SK-N-SH (cell line): ENCODE data around the gene OGDHL. TPM values are rescaled to one million over a fixed set of nuclear protein-coding genes. Genes with fewer than 3 reads are reported as not detected.

Source experiments
- CTCF ChIA-PET: fragments of 300-600, 350-600 bp; formaldehyde crosslinking; extraction: SDS; loops from one replicate; lab custom pipeline; 2021; lab: Yijun Ruan, JAX
- POLR2A ChIA-PET: fragments of 350-600 bp; sonication (Branson Sonifier 250); formaldehyde crosslinking; extraction: SDS; loops from one replicate; lab custom pipeline; 2020; ENCODE audit warnings: antibody characterized with exemption, inconsistent platforms; lab: Yijun Ruan, JAX
- DNase-seq: peaks from one replicate; pipeline ENCODE4 v3.0.0; 2012
- H2AFZ ChIP-seq: fragments of 200-600 bp; sonication (generic); 2 replicates; pipeline ENCODE4 v1.8.1; 2016; ENCODE audit warnings: antibody characterized with exemption, mild to moderate bottlenecking, low read depth
- H3F3A ChIP-seq: fragments of 200-600 bp; sonication (generic); replicated peaks from 2 replicates; pipeline ENCODE3; 2016; ENCODE audit warnings: antibody characterized with exemption, mild to moderate bottlenecking; ENCODE audit not compliant: insufficient read depth
- H3K27ac ChIP-seq, 2 experiments: fragments of 200-500 bp in 1 of 2; fragments of 200-600 bp in 1 of 2; sonication (Bioruptor generic) in 1 of 2; sonication (generic), shearing (Covaris generic) in 1 of 2; 2 replicates each; pipeline versions ENCODE4 v1.5.1 to v1.6.1; 2014 to 2016; ENCODE audit warnings: low read depth in 2 of 2, inconsistent platforms in 1 of 2, low read length in 1 of 2, mild to moderate bottlenecking in 1 of 2, mixed read lengths in 1 of 2
- H3K27me3 ChIP-seq: fragments of 200-600 bp; sonication (generic), shearing (Covaris generic); 2 replicates; pipeline ENCODE4 v1.6.1; 2016; ENCODE audit warnings: mixed run types; ENCODE audit not compliant: insufficient read depth
- H3K36me3 ChIP-seq, 2 experiments: fragments of 200-500 bp in 1 of 2; fragments of 200-600 bp in 1 of 2; sonication (Bioruptor generic) in 1 of 2; sonication (generic) in 1 of 2; replicated peaks in 1 of 2; 2 replicates each; pipeline versions ENCODE3 to v1.5.1; 2014 to 2016; ENCODE audit warnings: low read length in 1 of 2, mild to moderate bottlenecking in 1 of 2; ENCODE audit not compliant: insufficient read depth in 2 of 2, control insufficient read depth in 1 of 2
- H3K4me1 ChIP-seq, 2 experiments: fragments of 200-500 bp in 1 of 2; fragments of 200-600 bp in 1 of 2; sonication (Bioruptor generic) in 1 of 2; sonication (generic), shearing (Covaris generic) in 1 of 2; 2 replicates each; pipeline versions ENCODE4 v1.5.1 to v1.6.1; 2014 to 2016; ENCODE audit warnings: low read depth in 1 of 2, low read length in 1 of 2, mixed run types in 1 of 2; ENCODE audit not compliant: insufficient read depth in 2 of 2, control insufficient read depth in 1 of 2
- H3K4me2 ChIP-seq: fragments of 200-600 bp; sonication (generic), shearing (Covaris generic); 2 replicates; pipeline ENCODE4 v1.6.1; 2017; ENCODE audit warnings: mixed run types
- H3K4me3 ChIP-seq, 2 experiments: fragments of 200-500 bp in 1 of 2; fragments of 200-600 bp in 1 of 2; sonication (Bioruptor generic) in 1 of 2; sonication (generic), shearing (Covaris generic) in 1 of 2; 2 replicates each; pipeline versions ENCODE4 v1.5.1 to v1.8.1; 2014 to 2016; ENCODE audit warnings: low read depth in 2 of 2, inconsistent platforms in 1 of 2, low read length in 1 of 2, mild to moderate bottlenecking in 1 of 2, mixed read lengths in 1 of 2, moderate library complexity in 1 of 2
- H3K79me2 ChIP-seq: fragments of 200-600 bp; sonication (generic); 2 replicates; pipeline ENCODE4 v1.8.1; 2017; ENCODE audit warnings: mild to moderate bottlenecking; ENCODE audit not compliant: insufficient read depth
- H3K9ac ChIP-seq: fragments of 200-600 bp; sonication (generic); 2 replicates; pipeline ENCODE4 v1.6.1; 2017; ENCODE audit warnings: mixed run types
- H3K9me2 ChIP-seq: fragments of 200-600 bp; sonication (generic); 2 replicates; pipeline ENCODE4 v1.6.1; 2017; ENCODE audit warnings: mixed run types
- H3K9me3 ChIP-seq: fragments of 200-600 bp; sonication (generic); 2 replicates; pipeline ENCODE4 v1.6.1; 2017; ENCODE audit warnings: mixed run types, mild to moderate bottlenecking, moderate library complexity
- H4K20me1 ChIP-seq: fragments of 200-600 bp; sonication (generic); 2 replicates; pipeline ENCODE4 v1.6.1; 2017; ENCODE audit warnings: mild to moderate bottlenecking, mixed run types; ENCODE audit not compliant: insufficient read depth
- ELF1 ChIP-seq: IDR thresholded peaks from 2 replicates; pipeline ENCODE4 v1.4.0; 2012
- EZH2phosphoT487 ChIP-seq: fragments of 200-600 bp; sonication (generic); IDR thresholded peaks from 2 replicates; pipeline ENCODE4 v1.6.1; 2017; ENCODE audit warnings: low read depth, mixed run types, mild to moderate bottlenecking, antibody characterized with exemption, moderate library complexity, borderline replicate concordance
- FOXJ3 ChIP-seq: sonication (generic); formaldehyde crosslinking; IDR thresholded peaks from 2 replicates; pipeline ENCODE4 v1.5.1; 2020; ENCODE audit warnings: mild to moderate bottlenecking, missing genetic modification reagents
- GABPA ChIP-seq: IDR thresholded peaks from 2 replicates; pipeline ENCODE4 v1.4.0; 2012; ENCODE audit warnings: low read depth, mild to moderate bottlenecking
- GATA2 ChIP-seq: sonication (generic); formaldehyde crosslinking; IDR thresholded peaks from 2 replicates; pipeline ENCODE4 v1.5.0; 2020; ENCODE audit warnings: mild to moderate bottlenecking, missing genetic modification reagents
- JUND ChIP-seq: IDR thresholded peaks from 2 replicates; pipeline ENCODE4 v1.4.0; 2012
- MEF2A ChIP-seq: IDR thresholded peaks from 2 replicates; pipeline ENCODE4 v1.4.0; 2012; ENCODE audit warnings: low read depth, borderline replicate concordance
- NFIC ChIP-seq: IDR thresholded peaks from 2 replicates; pipeline ENCODE4 v1.4.0; 2012; ENCODE audit warnings: borderline replicate concordance
- POLR2AphosphoS5 ChIP-seq: IDR thresholded peaks from 2 replicates; pipeline ENCODE4 v1.6.1; 2012; ENCODE audit warnings: low read depth, low read length
- RCOR1 ChIP-seq: fragments of 150-350 bp; IDR thresholded peaks from 2 replicates; pipeline ENCODE4 v1.6.1; 2017; ENCODE audit warnings: antibody characterized with exemption, low read length
- REST ChIP-seq: IDR thresholded peaks from 2 replicates; pipeline ENCODE4 v1.6.1; 2012; ENCODE audit warnings: mild to moderate bottlenecking, low read depth, low read length, moderate library complexity
- SMC3 ChIP-seq: IDR thresholded peaks from 2 replicates; pipeline ENCODE4 v1.6.1; 2012; ENCODE audit warnings: low read depth, low read length, improper control_type of control experiment
- TAF1 ChIP-seq: IDR thresholded peaks from 2 replicates; pipeline ENCODE4 v1.6.1; 2012; ENCODE audit warnings: low read depth, mild to moderate bottlenecking, low read length, moderate library complexity, borderline replicate concordance
- TCF12 ChIP-seq: IDR thresholded peaks from 2 replicates; pipeline ENCODE4 v1.4.0; 2012
- USF2 ChIP-seq: fragments of 150-350 bp; IDR thresholded peaks from 2 replicates; pipeline ENCODE4 v1.6.1; 2017; ENCODE audit warnings: antibody characterized with exemption, low read length, low read depth, borderline replicate concordance
- YY1 ChIP-seq: IDR thresholded peaks from 2 replicates; pipeline ENCODE4 v1.4.0; 2012; ENCODE audit warnings: low read depth, mild to moderate bottlenecking
- WGBS: methylation state at CpG from one replicate; pipeline ENCODE4 v1.1.6; 2017; ENCODE audit warnings: low lambda C conversion rate; 5-methylcytosine and 5-hydroxymethylcytosine counted together
- polyA plus RNA-seq, 3 experiments: library from polyadenylated mRNA; depleted of rRNA; stranded (reverse); fragments of >200 nt; gene quantifications; 2 replicates each; pipeline ENCODE4 v1.2.3, GENCODE V29; 2012
- TF ChIP-seq, protein P1 (sequence below): fragments of 200-600 bp; sonication (generic); IDR thresholded peaks from 2 replicates; pipeline ENCODE4 v1.6.1; 2017; ENCODE audit warnings: antibody characterized with exemption, mild to moderate bottlenecking, moderate library complexity
- TF ChIP-seq, protein P2 (sequence below): fragments of 150-350 bp; IDR thresholded peaks from 2 replicates; pipeline ENCODE4 v1.6.1; 2016; ENCODE audit warnings: mild to moderate bottlenecking, low read depth, low read length

Gene OGDHL
- polyA plus RNA-seq, 1 of the 3 experiments (the other 2 are of a cell fraction): 25.4 TPM

- ChIA-PET POLR2A (no interaction called here), CTCF (no interaction called here)
- no peak overlapping the region for H3K27ac ChIP-seq
- WGBS: 68% methylated on average over 3 of the region's 7 CpGs
- H3K4me1 ChIP-seq: no peaks in the 10 kb centered on the region
- H3K9me3 ChIP-seq: no peaks in the 10 kb centered on the region
- no peaks in the 10 kb centered on the region for H3K36me3 ChIP-seq
- no peaks in the 10 kb centered on the region for H3K79me2 ChIP-seq
- no peaks in the 10 kb centered on the region for H3K9me2 ChIP-seq
- no peak overlapping the region for H2AFZ ChIP-seq
- DNase-seq: no peak
- no peak overlapping the region for H3K4me3 ChIP-seq
- no peaks in the 10 kb centered on the region for H3F3A ChIP-seq
- no peak overlapping the region for H3K9ac ChIP-seq
- no peaks in the 10 kb centered on the region for H4K20me1 ChIP-seq
- no peak overlapping the region for H3K4me2 ChIP-seq
- H3K27me3 ChIP-seq: no peaks in the 10 kb centered on the region; the same call in 1 of the 2 replicates
- TF ChIP-seq POLR2AphosphoS5 (no peak), EZH2phosphoT487 (no peak), RCOR1 (no peak), USF2 (no peak), ELF1 (no peak), TCF12 (no peak), NFIC (no peak), SMC3 (no peak), GABPA (no peak), JUND (no peak), FOXJ3 (CRISPR knock-in tag) (no peak), REST (no peak), YY1 (no peak), GATA2 (CRISPR knock-in tag) (no peak), MEF2A (no peak), TAF1 (no peak)
- TF ChIP-seq, protein P1, sequence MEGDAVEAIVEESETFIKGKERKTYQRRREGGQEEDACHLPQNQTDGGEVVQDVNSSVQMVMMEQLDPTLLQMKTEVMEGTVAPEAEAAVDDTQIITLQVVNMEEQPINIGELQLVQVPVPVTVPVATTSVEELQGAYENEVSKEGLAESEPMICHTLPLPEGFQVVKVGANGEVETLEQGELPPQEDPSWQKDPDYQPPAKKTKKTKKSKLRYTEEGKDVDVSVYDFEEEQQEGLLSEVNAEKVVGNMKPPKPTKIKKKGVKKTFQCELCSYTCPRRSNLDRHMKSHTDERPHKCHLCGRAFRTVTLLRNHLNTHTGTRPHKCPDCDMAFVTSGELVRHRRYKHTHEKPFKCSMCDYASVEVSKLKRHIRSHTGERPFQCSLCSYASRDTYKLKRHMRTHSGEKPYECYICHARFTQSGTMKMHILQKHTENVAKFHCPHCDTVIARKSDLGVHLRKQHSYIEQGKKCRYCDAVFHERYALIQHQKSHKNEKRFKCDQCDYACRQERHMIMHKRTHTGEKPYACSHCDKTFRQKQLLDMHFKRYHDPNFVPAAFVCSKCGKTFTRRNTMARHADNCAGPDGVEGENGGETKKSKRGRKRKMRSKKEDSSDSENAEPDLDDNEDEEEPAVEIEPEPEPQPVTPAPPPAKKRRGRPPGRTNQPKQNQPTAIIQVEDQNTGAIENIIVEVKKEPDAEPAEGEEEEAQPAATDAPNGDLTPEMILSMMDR: no peak
- TF ChIP-seq, protein P2, sequence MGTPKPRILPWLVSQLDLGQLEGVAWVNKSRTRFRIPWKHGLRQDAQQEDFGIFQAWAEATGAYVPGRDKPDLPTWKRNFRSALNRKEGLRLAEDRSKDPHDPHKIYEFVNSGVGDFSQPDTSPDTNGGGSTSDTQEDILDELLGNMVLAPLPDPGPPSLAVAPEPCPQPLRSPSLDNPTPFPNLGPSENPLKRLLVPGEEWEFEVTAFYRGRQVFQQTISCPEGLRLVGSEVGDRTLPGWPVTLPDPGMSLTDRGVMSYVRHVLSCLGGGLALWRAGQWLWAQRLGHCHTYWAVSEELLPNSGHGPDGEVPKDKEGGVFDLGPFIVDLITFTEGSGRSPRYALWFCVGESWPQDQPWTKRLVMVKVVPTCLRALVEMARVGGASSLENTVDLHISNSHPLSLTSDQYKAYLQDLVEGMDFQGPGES: no peak
Observed at GRCh38 chr10:49767752-49768151, 5.6 kb upstream of the OGDHL start.
